ENCODE measurements around the gene OTULINL. TPM values are rescaled to one million over a fixed set of nuclear protein-coding genes. Genes with fewer than 3 reads are reported as not detected.

OTULINL gene
- polyA plus RNA-seq, 1 donor (not counting 4 experiments of a cell fraction or from before 2014, with no cell fraction given) = 0.62 TPM

DNA sequence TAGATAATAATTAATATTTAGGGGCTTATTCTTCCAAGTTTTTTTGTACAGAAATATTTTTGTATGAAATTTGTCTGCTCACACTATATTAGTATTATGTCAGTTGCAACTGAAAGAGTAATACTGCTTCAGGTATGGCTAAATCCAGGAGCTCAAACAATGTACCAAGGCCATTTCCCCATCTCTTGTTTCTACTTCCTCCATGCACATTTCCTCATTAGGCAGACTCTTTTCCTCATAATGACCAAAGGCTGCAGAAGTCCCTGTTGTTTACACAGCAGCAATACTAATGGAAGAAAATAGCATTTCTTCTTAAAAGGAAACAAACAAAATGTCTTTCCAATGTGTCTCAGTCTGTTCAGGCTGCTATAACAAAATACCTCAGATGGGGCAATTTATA is 9.2 kb upstream of the OTULINL start:
- Histone ChIP-seq H3K9ac (ENCODE audit: control insufficient read depth, extremely low read depth, insufficient read depth, low read length) (no peak overlapping the region), H3K4me3 (ENCODE audit: control insufficient read depth in 2 of 3, extremely low read depth in 1 of 3, insufficient read depth in 2 of 3, low read depth in 1 of 3, low read length in 3 of 3) (no peak overlapping the region)

DNA sequence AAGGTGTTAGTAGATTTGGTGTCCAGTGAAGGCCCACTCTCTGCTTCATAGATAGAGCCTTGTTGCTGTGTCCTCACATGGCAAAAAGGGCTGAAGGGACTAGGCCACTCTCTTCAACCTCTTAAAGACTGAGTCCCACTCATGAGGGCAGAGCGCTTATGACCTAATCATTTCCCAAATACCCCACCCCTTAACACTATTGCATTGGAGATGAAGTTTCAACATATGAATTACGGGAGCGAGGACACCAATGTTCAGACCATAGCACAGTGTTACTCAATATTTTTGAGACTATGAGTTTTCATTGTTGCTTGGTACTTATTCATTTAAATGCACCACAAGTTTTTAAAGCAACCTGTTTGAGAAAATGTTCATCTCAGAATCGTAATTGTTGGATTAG is 8.8 kb upstream of the OTULINL start:
- dilution Hi-C loops (cut with MboI; ENCODE audit: extremely low pct_ligation_motif_present, low sequenced_read_pairs) = no loop called here
- no peak for TF ChIP-seq CTCF (optimal IDR thresholded peaks at IDR 0.05 in 1 of 3, IDR thresholded peaks at IDR 0.05 in 1 of 3, conservative IDR thresholded peaks at IDR 0.05 in 1 of 3; ENCODE audit: extremely low read depth in 1 of 3, insufficient read depth in 2 of 3, low read length in 3 of 3)
- no peak for TF ChIP-seq EZH2 (IDR thresholded peaks at IDR 0.05; ENCODE audit: low read length)
- Histone ChIP-seq H3K27me3 (ENCODE audit: control insufficient read depth, extremely low read depth, insufficient read depth, low read length) (no peaks in the 10 kb centered on the region), H2AFZ (ENCODE audit: control insufficient read depth, low read length) (no peak overlapping the region), H4K20me1 (ENCODE audit: control insufficient read depth, extremely low read depth, insufficient read depth, low read length) (no peaks in the 10 kb centered on the region), H3K4me1 (ENCODE audit: control insufficient read depth, extremely low read depth, insufficient read depth, low read length) (no peaks in the 10 kb centered on the region), H3K9me3 (ENCODE audit: control insufficient read depth, low read depth, low read length) (no peaks in the 10 kb centered on the region), H3K4me2 (ENCODE audit: control insufficient read depth, extremely low read depth, insufficient read depth, low read depth, low read length) (no peak overlapping the region), H3K27ac (ENCODE audit: control insufficient read depth, insufficient read depth, low read length) (no peak overlapping the region), H3K9me1 (ENCODE audit: control insufficient read depth, extremely low read depth, insufficient read depth, low read length) (no peaks in the 10 kb centered on the region), H3K4me3 (ENCODE audit: control insufficient read depth in 2 of 3, extremely low read depth in 1 of 3, insufficient read depth in 2 of 3, low read depth in 1 of 3, low read length in 3 of 3) (no peak overlapping the region), H3K79me2 (ENCODE audit: control insufficient read depth, insufficient read depth, low read length) (no peaks in the 10 kb centered on the region), H3K9ac (ENCODE audit: control insufficient read depth, extremely low read depth, insufficient read depth, low read length) (no peak overlapping the region), H3K36me3 (ENCODE audit: control insufficient read depth in 2 of 2, extremely low read depth in 1 of 2, insufficient read depth in 2 of 2, low read length in 2 of 2) (no peaks in the 10 kb centered on the region)
- DNase-seq (ENCODE audit: low read depth, low spot score) (no peak), FAIRE-seq (no peak)

More for the DNA sequence above, 9.2 kb upstream of the OTULINL start:
- Histone ChIP-seq H2AFZ (ENCODE audit: control insufficient read depth, low read length) (no peak overlapping the region), H4K20me1 (ENCODE audit: control insufficient read depth, extremely low read depth, insufficient read depth, low read length) (no peaks in the 10 kb centered on the region), H3K36me3 (ENCODE audit: control insufficient read depth in 2 of 2, extremely low read depth in 1 of 2, insufficient read depth in 2 of 2, low read length in 2 of 2) (no peaks in the 10 kb centered on the region), H3K9me3 (ENCODE audit: control insufficient read depth, low read depth, low read length) (no peaks in the 10 kb centered on the region), H3K27ac (ENCODE audit: control insufficient read depth, insufficient read depth, low read length) (no peak overlapping the region), H3K79me2 (ENCODE audit: control insufficient read depth, insufficient read depth, low read length) (no peaks in the 10 kb centered on the region), H3K4me2 (ENCODE audit: control insufficient read depth, extremely low read depth, insufficient read depth, low read depth, low read length) (no peak overlapping the region), H3K4me1 (ENCODE audit: control insufficient read depth, extremely low read depth, insufficient read depth, low read length) (no peaks in the 10 kb centered on the region), H3K9me1 (ENCODE audit: control insufficient read depth, extremely low read depth, insufficient read depth, low read length) (no peaks in the 10 kb centered on the region), H3K27me3 (ENCODE audit: control insufficient read depth, extremely low read depth, insufficient read depth, low read length) (no peaks in the 10 kb centered on the region)
- DNase-seq (ENCODE audit: low read depth, low spot score) (no peak), FAIRE-seq (no peak)
- TF ChIP-seq EZH2 (IDR thresholded peaks at IDR 0.05; ENCODE audit: low read length) (no peak), CTCF (optimal IDR thresholded peaks at IDR 0.05 in 1 of 3, IDR thresholded peaks at IDR 0.05 in 1 of 3, conservative IDR thresholded peaks at IDR 0.05 in 1 of 3; ENCODE audit: extremely low read depth in 1 of 3, insufficient read depth in 2 of 3, low read length in 3 of 3) (no peak)
- dilution Hi-C loops (cut with MboI; ENCODE audit: extremely low pct_ligation_motif_present, low sequenced_read_pairs) = no loop called here
